ACC112 (cell line): ENCODE results near the gene C22orf39.

ENCODE experiments used
- H2AFZ ChIP-seq: fragments of 200-600 bp; sonication (generic); one replicate; pipeline ENCODE4 v1.6.0; 2017; ENCODE audit warnings: antibody characterized with exemption, low read length; ENCODE audit not compliant: unreplicated experiment
- H3K27ac ChIP-seq: fragments of 200-600 bp; sonication (generic); 2 replicates; pipeline ENCODE4 v1.5.1; 2014; ENCODE audit warnings: low read depth, mild to moderate bottlenecking, antibody characterized with exemption, low read length, moderate library complexity
- H3K27me3 ChIP-seq: fragments of 200-600 bp; sonication (generic); 2 replicates; pipeline ENCODE4 v1.6.1; 2014; ENCODE audit warnings: mild to moderate bottlenecking, antibody characterized with exemption, low read length, moderate library complexity, mixed read lengths; ENCODE audit not compliant: insufficient read depth
- H3K36me3 ChIP-seq: fragments of 200-600 bp; sonication (generic); 2 replicates; pipeline ENCODE4 v1.6.1; 2016; ENCODE audit warnings: mild to moderate bottlenecking, antibody characterized with exemption, low read length, moderate library complexity, mixed read lengths; ENCODE audit not compliant: insufficient read depth
- H3K4me1 ChIP-seq: fragments of 200-600 bp; sonication (generic); one replicate; pipeline ENCODE4 v1.6.1; 2016; ENCODE audit warnings: low read length, mixed read lengths; ENCODE audit not compliant: insufficient read depth, unreplicated experiment, control insufficient read depth
- H3K4me3 ChIP-seq: fragments of 200-600 bp; sonication (generic); 2 replicates; pipeline ENCODE4 v1.5.1; 2014; ENCODE audit warnings: mild to moderate bottlenecking, low read depth, low read length
- H3K79me2 ChIP-seq: fragments of 200-600 bp; sonication (generic); one replicate; pipeline ENCODE4 v1.6.0; 2016; ENCODE audit warnings: low read length; ENCODE audit not compliant: control insufficient read depth, unreplicated experiment, insufficient read depth

The C22orf39 gene

GRCh38 chr22:19407649-19408606 lies 39.6 kb downstream of the C22orf39 start:
- Histone ChIP-seq H3K79me2 (peaks cover 17% of the 10 kb centered on the region), H3K4me3 (no peak overlapping the region), H3K4me1 (no peaks in the 10 kb centered on the region), H3K27ac (no peak overlapping the region), H3K36me3 (no peaks in the 10 kb centered on the region), H2AFZ (no peak overlapping the region), H3K27me3 (no peaks in the 10 kb centered on the region)

- peaks cover 6% of the 10 kb centered on the region for H3K79me2 ChIP-seq
- no peak overlapping the region for H3K4me3 ChIP-seq
- H3K27me3 ChIP-seq: no peaks in the 10 kb centered on the region
- H3K4me1 ChIP-seq: no peaks in the 10 kb centered on the region
- no peaks in the 10 kb centered on the region for H3K36me3 ChIP-seq
- no peak overlapping the region for H2AFZ ChIP-seq
- no peak overlapping the region for H3K27ac ChIP-seq
Observed at GRCh38 chr22:19406846-19407245, 40.7 kb downstream of the C22orf39 start.

GRCh38 chr22:19406281-19406811 lies 41.2 kb downstream of the C22orf39 start:
- Histone ChIP-seq H3K79me2 (peaks cover under 1% of the 10 kb centered on the region), H3K27me3 (no peaks in the 10 kb centered on the region), H3K27ac (no peak overlapping the region), H2AFZ (no peak overlapping the region), H3K4me1 (no peaks in the 10 kb centered on the region), H3K4me3 (no peak overlapping the region), H3K36me3 (no peaks in the 10 kb centered on the region)

- H3K79me2 ChIP-seq: no peaks in the 10 kb centered on the region
- H3K36me3 ChIP-seq: no peaks in the 10 kb centered on the region
- H3K27me3 ChIP-seq: no peaks in the 10 kb centered on the region
- H3K4me3 ChIP-seq: no peak overlapping the region
- no peak overlapping the region for H3K27ac ChIP-seq
- H2AFZ ChIP-seq: no peak overlapping the region
- H3K4me1 ChIP-seq: no peaks in the 10 kb centered on the region
Observed at GRCh38 chr22:19405652-19406051, 41.9 kb downstream of the C22orf39 start.

- no peaks in the 10 kb centered on the region for H3K4me1 ChIP-seq
- no peaks in the 10 kb centered on the region for H3K79me2 ChIP-seq
- no peak overlapping the region for H3K4me3 ChIP-seq
- no peak overlapping the region for H2AFZ ChIP-seq
- H3K36me3 ChIP-seq: no peaks in the 10 kb centered on the region
- no peaks in the 10 kb centered on the region for H3K27me3 ChIP-seq
- H3K27ac ChIP-seq: no peak overlapping the region
Observed at GRCh38 chr22:19405133-19405532, 42.4 kb downstream of the C22orf39 start.

GRCh38 chr22:19404676-19405075 lies 42.8 kb downstream of the C22orf39 start:
- no peaks in the 10 kb centered on the region for H3K79me2 ChIP-seq
- no peaks in the 10 kb centered on the region for H3K4me1 ChIP-seq
- H2AFZ ChIP-seq: no peak overlapping the region
- no peak overlapping the region for H3K4me3 ChIP-seq
- no peak overlapping the region for H3K27ac ChIP-seq
- no peaks in the 10 kb centered on the region for H3K27me3 ChIP-seq
- no peaks in the 10 kb centered on the region for H3K36me3 ChIP-seq

GRCh38 chr22:19402642-19403191 lies 44.8 kb downstream of the C22orf39 start:
- no peaks in the 10 kb centered on the region for H3K4me1 ChIP-seq

GRCh38 chr22:19401483-19401882 lies 46.0 kb downstream of the C22orf39 start:
- no peaks in the 10 kb centered on the region for H3K27me3 ChIP-seq
- H3K27ac ChIP-seq: no peak overlapping the region
- no peak overlapping the region for H3K4me3 ChIP-seq
- no peak overlapping the region for H2AFZ ChIP-seq
- H3K36me3 ChIP-seq: no peaks in the 10 kb centered on the region
- no peaks in the 10 kb centered on the region for H3K79me2 ChIP-seq
- H3K4me1 ChIP-seq: no peaks in the 10 kb centered on the region

More at GRCh38 chr22:19402642-19403191, 44.8 kb downstream of the C22orf39 start:
- Histone ChIP-seq H3K4me3 (no peak overlapping the region), H3K27ac (no peak overlapping the region), H3K27me3 (no peaks in the 10 kb centered on the region), H2AFZ (no peak overlapping the region), H3K36me3 (no peaks in the 10 kb centered on the region), H3K79me2 (no peaks in the 10 kb centered on the region)

- Histone ChIP-seq H3K4me1 (no peaks in the 10 kb centered on the region), H3K36me3 (no peaks in the 10 kb centered on the region), H2AFZ (no peak overlapping the region), H3K79me2 (no peaks in the 10 kb centered on the region), H3K27me3 (no peaks in the 10 kb centered on the region), H3K4me3 (no peak overlapping the region), H3K27ac (no peak overlapping the region)
Observed at GRCh38 chr22:19400881-19401280, 46.6 kb downstream of the C22orf39 start.

- Histone ChIP-seq H2AFZ (no peak overlapping the region), H3K4me1 (no peaks in the 10 kb centered on the region), H3K27ac (no peak overlapping the region), H3K79me2 (no peaks in the 10 kb centered on the region), H3K27me3 (no peaks in the 10 kb centered on the region), H3K36me3 (no peaks in the 10 kb centered on the region), H3K4me3 (no peak overlapping the region)
Observed at GRCh38 chr22:19398652-19399051, 48.9 kb downstream of the C22orf39 start.

- Histone ChIP-seq H3K27me3 (no peaks in the 10 kb centered on the region), H3K36me3 (no peaks in the 10 kb centered on the region), H2AFZ (no peak overlapping the region), H3K4me3 (no peak overlapping the region), H3K4me1 (no peaks in the 10 kb centered on the region), H3K79me2 (no peaks in the 10 kb centered on the region), H3K27ac (no peak overlapping the region)
Observed at GRCh38 chr22:19398206-19398605, 49.3 kb downstream of the C22orf39 start.
